ENCODE data around the gene CCNE1. TPM values are rescaled to one million over a fixed set of nuclear protein-coding genes. Genes with fewer than 3 reads are reported as not detected.

Gene CCNE1
- total and polyA plus RNA-seq, 9 of the 15 experiments (the other 6 are each of a cell fraction or from before 2014, with no cell fraction given) = 6.2 to 41.0 (median 31.6) TPM

- intact Hi-C loops (cut with micrococcal nuclease) (loop anchor here (1.0 kb wide), 1 partner anchor 30 kb away; no protein-coding TSS in a partner anchor), in situ Hi-C loops (cut with MboI) (no loop called here)
- Histone ChIP-seq H3K4me1 (replicated peaks in 1 of 2; ENCODE audit: control insufficient read depth in 2 of 2, insufficient read depth in 2 of 2, low read length in 2 of 2) (peaks cover 0 to 24% of the 10 kb centered on the region in 2 experiments; a peak in 4 of 5 replicates), H3K27me3 (ENCODE audit: control insufficient read depth in 2 of 2, insufficient read depth in 2 of 2, low read length in 2 of 2) (peaks cover 31 to 59% of the 10 kb centered on the region in 2 experiments), H3K79me2 (ENCODE audit: control insufficient read depth, insufficient read depth, low read length) (no peaks in the 10 kb centered on the region), H3K27ac (ENCODE audit: extremely low read depth, low read depth, low read length) (no peak overlapping the region), H3K9me3 (replicated peaks; ENCODE audit: control insufficient read depth, insufficient read depth, low read depth, low read length) (no peaks in the 10 kb centered on the region), H3K36me3 (ENCODE audit: control insufficient read depth, insufficient read depth, low read length) (no peaks in the 10 kb centered on the region), H2AFZ (ENCODE audit: low read depth, low read length) (no peak overlapping the region), H3K9me1 (ENCODE audit: control insufficient read depth, insufficient read depth, low read length) (peaks cover 3% of the 10 kb centered on the region), H4K20me1 (replicated peaks; ENCODE audit: control insufficient read depth, insufficient read depth, low read length) (peaks cover 17% of the 10 kb centered on the region), H3K4me3 (no peak overlapping the region), H3K9ac (ENCODE audit: insufficient read depth in 1 of 2, low read depth in 2 of 2, low read length in 2 of 2) (peak overlapping the region in 1 of 2 experiments; percentile 69; a peak in 2 of 4 replicates), H3K4me2 (ENCODE audit: insufficient read depth, low read length) (peak overlapping the region; percentile 70)
- WGBS (ENCODE audit: insufficient coverage, low coverage, missing lambda C conversion rate) = 8% methylated on average over 43 of the region's 48 CpGs
- FAIRE-seq (no peak), ATAC-seq (no peak), DNase-seq (ENCODE audit: extremely low read depth in 1 of 4, low spot score in 3 of 4) (peak in 3 of 4 experiments; percentile 28 to 47 (median 46))
- ChIA-PET CTCF (ENCODE audit: low intra/inter-chr PET ratio) (no interaction called here), POLR2A (interaction anchor here (0.6 to 1.0 kb wide), 4 partner anchors 8 to 247 kb away, joined by 3 read pairs; no protein-coding TSS in a partner anchor)
- no TSS peak for BruUV-seq (replicated peaks)
- TF ChIP-seq HMG20B (CRISPR knock-in tag; IDR thresholded peaks at IDR 0.05) (no peak), JUNB (CRISPR knock-in tag; conservative IDR thresholded peaks at IDR 0.05) (no peak), PRDM10 (IDR thresholded peaks at IDR 0.05; ENCODE audit: partially characterized antibody) (peak; percentile 30), ETS2 (tag; IDR thresholded peaks at IDR 0.05; ENCODE audit: borderline replicate concordance, poor library complexity, severe bottlenecking) (no peak), CBX5 (IDR thresholded peaks at IDR 0.05; ENCODE audit: borderline replicate concordance, low read depth) (no peak), E4F1 (CRISPR knock-in tag; IDR thresholded peaks at IDR 0.05; ENCODE audit: borderline replicate concordance) (no peak), ZNF140 (CRISPR knock-in tag; IDR thresholded peaks at IDR 0.05) (no peak), ERF (CRISPR knock-in tag; IDR thresholded peaks at IDR 0.05) (no peak), SOX6 (IDR thresholded peaks at IDR 0.05) (no peak), ESRRB (CRISPR knock-in tag; IDR thresholded peaks at IDR 0.05; ENCODE audit: borderline replicate concordance) (no peak), HDAC6 (IDR thresholded peaks at IDR 0.05; ENCODE audit: low read depth, low read length) (no peak), ZHX1 (conservative IDR thresholded peaks at IDR 0.05; ENCODE audit: low read length) (no peak)
Measured at GRCh38 chr19:29843180-29844051, 31.6 kb downstream of the CCNE1 start.
